Measurements from ENCODE around the gene IFT27.
A peak's percentile ranks its signal among the peaks of the same experiment; 100 is the strongest.

Gene IFT27

GRCh38 chr22:36741204-36741793 lies 34.6 kb downstream of the IFT27 start:
- Histone ChIP-seq H3K4me3 (ENCODE audit: low read depth, low read length) (no peak overlapping the region), H3K27ac (no peak overlapping the region), H3K27me3 (replicated peaks) (peaks cover 2% of the 10 kb centered on the region), H3K36me3 (replicated peaks) (no peaks in the 10 kb centered on the region)
- in situ Hi-C loops (cut with HindIII; ENCODE audit: low pct_ligation_motif_present, low sequenced_read_pairs) = no loop called here
- DNase-seq = peak; percentile 9
- TF ChIP-seq, protein P1, sequence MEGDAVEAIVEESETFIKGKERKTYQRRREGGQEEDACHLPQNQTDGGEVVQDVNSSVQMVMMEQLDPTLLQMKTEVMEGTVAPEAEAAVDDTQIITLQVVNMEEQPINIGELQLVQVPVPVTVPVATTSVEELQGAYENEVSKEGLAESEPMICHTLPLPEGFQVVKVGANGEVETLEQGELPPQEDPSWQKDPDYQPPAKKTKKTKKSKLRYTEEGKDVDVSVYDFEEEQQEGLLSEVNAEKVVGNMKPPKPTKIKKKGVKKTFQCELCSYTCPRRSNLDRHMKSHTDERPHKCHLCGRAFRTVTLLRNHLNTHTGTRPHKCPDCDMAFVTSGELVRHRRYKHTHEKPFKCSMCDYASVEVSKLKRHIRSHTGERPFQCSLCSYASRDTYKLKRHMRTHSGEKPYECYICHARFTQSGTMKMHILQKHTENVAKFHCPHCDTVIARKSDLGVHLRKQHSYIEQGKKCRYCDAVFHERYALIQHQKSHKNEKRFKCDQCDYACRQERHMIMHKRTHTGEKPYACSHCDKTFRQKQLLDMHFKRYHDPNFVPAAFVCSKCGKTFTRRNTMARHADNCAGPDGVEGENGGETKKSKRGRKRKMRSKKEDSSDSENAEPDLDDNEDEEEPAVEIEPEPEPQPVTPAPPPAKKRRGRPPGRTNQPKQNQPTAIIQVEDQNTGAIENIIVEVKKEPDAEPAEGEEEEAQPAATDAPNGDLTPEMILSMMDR (IDR thresholded peaks at IDR 0.05; ENCODE audit: low read depth, low read length, missing control alignments) = no peak

DNA sequence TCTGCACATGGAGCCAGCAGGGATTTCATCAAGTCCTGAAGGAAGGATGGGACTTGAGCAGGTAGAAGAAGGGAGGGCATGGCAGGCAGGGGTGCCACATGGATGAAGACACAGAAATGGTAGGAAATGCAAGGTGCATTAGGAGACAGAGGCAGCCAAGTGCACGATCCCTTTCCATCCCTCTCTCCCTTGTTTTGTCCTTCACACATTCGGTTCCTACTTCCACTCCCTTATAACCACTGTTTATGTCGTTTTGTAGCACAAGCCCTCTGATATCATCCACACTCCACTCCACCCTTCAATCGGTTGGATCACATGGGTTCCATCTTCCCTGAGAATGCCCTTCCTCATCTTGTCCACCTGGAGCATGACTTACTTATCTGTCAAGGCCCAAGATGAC lies 35.2 kb downstream of the IFT27 start:
- no peak overlapping the region for H3K4me3 ChIP-seq (ENCODE audit: low read depth, low read length)
- no peaks in the 10 kb centered on the region for H3K36me3 ChIP-seq (replicated peaks)
- TF ChIP-seq, protein P1 (IDR thresholded peaks at IDR 0.05; ENCODE audit: low read depth, low read length, missing control alignments) = no peak
- H3K27me3 ChIP-seq (replicated peaks) = peaks cover 2% of the 10 kb centered on the region
- in situ Hi-C loops (cut with HindIII; ENCODE audit: low pct_ligation_motif_present, low sequenced_read_pairs) = no loop called here
- no peak overlapping the region for H3K27ac ChIP-seq
- no peak for DNase-seq

DNA sequence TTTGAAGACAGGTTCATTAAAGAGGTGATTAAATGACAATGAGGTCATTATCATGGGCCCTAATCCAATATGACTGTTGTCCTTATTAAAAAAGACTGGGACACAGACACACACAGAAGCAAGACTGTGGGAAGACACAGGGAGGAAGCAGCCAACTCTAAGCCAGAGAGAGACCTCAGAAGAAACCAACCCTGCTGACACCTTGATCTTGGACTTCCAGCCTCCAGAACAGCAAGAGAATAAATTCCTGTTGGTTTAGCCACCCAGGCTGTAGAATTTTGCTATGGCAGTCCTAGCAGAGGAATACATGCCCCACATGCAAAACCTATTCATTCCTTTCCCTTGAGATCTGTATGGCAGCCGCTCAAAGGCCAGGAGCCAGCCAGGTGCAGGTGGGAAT lies 36.7 kb downstream of the IFT27 start:
- TF ChIP-seq, protein P1 (IDR thresholded peaks at IDR 0.05; ENCODE audit: low read depth, low read length, missing control alignments) = no peak
- H3K27me3 ChIP-seq (replicated peaks) = no peaks in the 10 kb centered on the region
- no peaks in the 10 kb centered on the region for H3K36me3 ChIP-seq (replicated peaks)
- no peak overlapping the region for H3K27ac ChIP-seq
- H3K4me3 ChIP-seq (ENCODE audit: low read depth, low read length) = no peak overlapping the region
- DNase-seq = no peak
- in situ Hi-C loops (cut with HindIII; ENCODE audit: low pct_ligation_motif_present, low sequenced_read_pairs) = no loop called here

DNA sequence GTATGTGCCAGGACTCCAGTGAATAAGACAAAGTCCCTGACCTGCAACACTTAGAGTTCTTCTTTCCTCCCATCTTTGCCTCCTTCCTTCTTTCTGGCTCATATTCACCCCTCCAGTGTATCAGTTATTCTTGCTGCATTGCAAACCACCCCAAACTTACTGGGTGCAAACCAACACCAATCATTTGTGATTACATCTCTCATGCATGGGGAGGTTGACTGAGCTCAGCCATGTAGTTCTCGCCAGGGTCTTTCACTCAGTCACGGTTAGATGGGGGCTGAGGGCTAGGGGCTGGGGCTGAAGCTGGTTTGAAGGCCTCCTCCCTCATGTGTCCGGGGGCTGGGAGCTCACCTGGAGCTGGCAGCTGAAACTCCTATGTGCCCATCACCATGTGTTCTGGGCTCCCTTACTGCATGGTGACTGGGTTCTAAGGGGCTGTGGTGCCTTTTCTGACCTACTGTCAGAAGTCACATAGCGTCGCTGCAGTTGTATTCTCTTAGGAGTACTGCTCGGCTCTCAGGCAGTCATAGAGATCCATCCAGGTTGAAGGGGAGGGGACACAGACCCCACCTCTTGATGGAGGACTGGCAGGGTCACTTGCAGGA lies 37.4 kb downstream of the IFT27 start:
- Histone ChIP-seq H3K27ac (no peak overlapping the region), H3K4me3 (ENCODE audit: low read depth, low read length) (no peak overlapping the region), H3K36me3 (replicated peaks) (no peaks in the 10 kb centered on the region), H3K27me3 (replicated peaks) (no peaks in the 10 kb centered on the region)
- DNase-seq = no peak
- in situ Hi-C loops (cut with HindIII; ENCODE audit: low pct_ligation_motif_present, low sequenced_read_pairs) = no loop called here
- TF ChIP-seq, protein P1 (IDR thresholded peaks at IDR 0.05; ENCODE audit: low read depth, low read length, missing control alignments) = no peak

DNA sequence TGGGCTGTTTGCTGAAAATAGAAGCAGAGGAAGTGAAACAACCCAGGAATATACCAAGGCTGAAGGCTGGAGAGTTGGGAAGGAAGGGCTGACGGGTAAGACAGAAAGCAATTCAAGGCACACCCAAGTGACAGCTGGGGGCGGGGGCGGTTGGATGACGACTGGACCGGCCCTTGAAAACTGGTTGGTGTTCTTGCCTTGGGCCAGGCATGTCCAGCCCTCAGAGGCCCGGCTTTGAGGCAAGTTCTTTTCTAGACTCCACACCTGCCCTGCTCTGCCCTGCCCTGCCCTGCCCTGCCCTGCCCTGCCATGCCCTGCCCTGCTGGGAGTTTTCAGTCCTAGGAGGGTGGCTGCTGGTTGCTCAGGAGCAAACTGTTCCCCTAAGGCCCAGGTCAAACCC lies 38.1 kb downstream of the IFT27 start:
- Histone ChIP-seq H3K27me3 (replicated peaks) (no peaks in the 10 kb centered on the region), H3K36me3 (replicated peaks) (no peaks in the 10 kb centered on the region), H3K4me3 (ENCODE audit: low read depth, low read length) (no peak overlapping the region)

More for the DNA sequence above, 38.1 kb downstream of the IFT27 start:
- H3K27ac ChIP-seq = no peak overlapping the region
- no peak for DNase-seq
- TF ChIP-seq, protein P1 (IDR thresholded peaks at IDR 0.05; ENCODE audit: low read depth, low read length, missing control alignments) = no peak
- in situ Hi-C loops (cut with HindIII; ENCODE audit: low pct_ligation_motif_present, low sequenced_read_pairs) = no loop called here

All from brain microvascular endothelial cell (primary cell).